ENCODE measurements around the gene FGF7.

DNA sequence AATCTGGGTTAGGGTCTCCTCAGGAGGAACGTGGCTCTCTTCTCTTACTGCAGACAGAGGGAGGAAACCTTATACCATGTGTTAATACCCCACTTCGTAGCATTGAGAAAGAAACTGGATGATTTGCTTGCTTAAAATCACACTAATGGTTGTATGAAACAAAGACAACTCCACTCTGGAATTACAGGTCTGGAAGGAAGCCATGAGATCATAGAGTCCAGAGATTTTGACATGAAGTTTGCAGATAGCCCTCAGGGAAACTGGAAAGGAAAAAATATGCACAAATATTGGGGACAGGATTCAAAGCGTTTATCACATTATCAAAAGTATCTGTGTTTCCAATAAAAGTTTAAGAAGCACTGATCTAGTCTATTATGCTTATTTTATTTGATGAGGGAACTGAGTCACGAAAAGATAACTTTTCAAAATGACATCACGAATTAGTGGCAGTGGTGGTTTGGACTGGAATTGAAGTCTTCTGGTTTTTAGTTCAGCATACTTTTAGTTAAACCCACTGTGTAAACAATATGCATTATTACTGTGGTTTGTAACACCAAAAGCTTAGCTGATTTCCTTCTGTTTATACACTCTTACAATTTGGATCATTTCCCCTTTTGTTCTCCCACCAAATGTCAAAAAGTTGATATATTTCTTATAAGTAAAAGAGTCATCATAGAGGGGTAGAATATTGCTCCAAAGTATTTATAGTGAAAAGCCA is 16.8 kb downstream of the FGF7 start:
- TF ChIP-seq, protein P1, sequence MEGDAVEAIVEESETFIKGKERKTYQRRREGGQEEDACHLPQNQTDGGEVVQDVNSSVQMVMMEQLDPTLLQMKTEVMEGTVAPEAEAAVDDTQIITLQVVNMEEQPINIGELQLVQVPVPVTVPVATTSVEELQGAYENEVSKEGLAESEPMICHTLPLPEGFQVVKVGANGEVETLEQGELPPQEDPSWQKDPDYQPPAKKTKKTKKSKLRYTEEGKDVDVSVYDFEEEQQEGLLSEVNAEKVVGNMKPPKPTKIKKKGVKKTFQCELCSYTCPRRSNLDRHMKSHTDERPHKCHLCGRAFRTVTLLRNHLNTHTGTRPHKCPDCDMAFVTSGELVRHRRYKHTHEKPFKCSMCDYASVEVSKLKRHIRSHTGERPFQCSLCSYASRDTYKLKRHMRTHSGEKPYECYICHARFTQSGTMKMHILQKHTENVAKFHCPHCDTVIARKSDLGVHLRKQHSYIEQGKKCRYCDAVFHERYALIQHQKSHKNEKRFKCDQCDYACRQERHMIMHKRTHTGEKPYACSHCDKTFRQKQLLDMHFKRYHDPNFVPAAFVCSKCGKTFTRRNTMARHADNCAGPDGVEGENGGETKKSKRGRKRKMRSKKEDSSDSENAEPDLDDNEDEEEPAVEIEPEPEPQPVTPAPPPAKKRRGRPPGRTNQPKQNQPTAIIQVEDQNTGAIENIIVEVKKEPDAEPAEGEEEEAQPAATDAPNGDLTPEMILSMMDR (IDR thresholded peaks at IDR 0.05), result no peak
- no peak for TF ChIP-seq POLR2A (IDR thresholded peaks at IDR 0.05)
